ENCODE data around the gene PARPBP. TPM values are rescaled to one million over a fixed set of nuclear protein-coding genes. Genes with fewer than 3 reads are reported as not detected.

PARPBP gene
- total and polyA plus RNA-seq, 12 donors, result 0.39 to 1.8 (median 0.80) TPM; not detected in 1

DNA sequence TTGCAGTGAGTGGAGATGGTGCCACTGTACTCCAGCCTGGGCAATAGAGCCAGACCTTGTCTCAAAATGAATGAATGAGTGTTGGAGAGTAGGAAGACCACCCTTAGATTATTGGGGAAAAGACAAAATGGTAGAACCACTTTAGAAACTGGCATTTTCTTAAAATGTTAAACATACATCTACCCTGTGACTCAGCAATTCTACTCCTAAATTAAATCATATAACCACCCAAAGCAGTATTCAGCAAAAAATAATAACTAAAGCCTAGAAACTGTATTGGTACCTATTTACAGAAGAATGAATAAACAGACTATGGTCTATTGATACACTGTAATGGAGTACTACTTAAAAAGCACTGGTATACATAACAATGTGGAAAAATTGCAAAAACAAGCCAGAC is 9.2 kb upstream of the PARPBP start:
- Histone ChIP-seq H3K9me3 (no peaks in the 10 kb centered on the region), H3K4me1 (no peaks in the 10 kb centered on the region), H3K27me3 (no peaks in the 10 kb centered on the region), H3K4me3 (no peak overlapping the region), H3K27ac (no peak overlapping the region), H3K36me3 (peaks cover 0 to 92% (median 26%) of the 10 kb centered on the region in 9 donors)
- ATAC-seq (no peak), DNase-seq (no peak)
- intact Hi-C loops (cut with DNase I), result no loop called here
- TF ChIP-seq, protein P1, sequence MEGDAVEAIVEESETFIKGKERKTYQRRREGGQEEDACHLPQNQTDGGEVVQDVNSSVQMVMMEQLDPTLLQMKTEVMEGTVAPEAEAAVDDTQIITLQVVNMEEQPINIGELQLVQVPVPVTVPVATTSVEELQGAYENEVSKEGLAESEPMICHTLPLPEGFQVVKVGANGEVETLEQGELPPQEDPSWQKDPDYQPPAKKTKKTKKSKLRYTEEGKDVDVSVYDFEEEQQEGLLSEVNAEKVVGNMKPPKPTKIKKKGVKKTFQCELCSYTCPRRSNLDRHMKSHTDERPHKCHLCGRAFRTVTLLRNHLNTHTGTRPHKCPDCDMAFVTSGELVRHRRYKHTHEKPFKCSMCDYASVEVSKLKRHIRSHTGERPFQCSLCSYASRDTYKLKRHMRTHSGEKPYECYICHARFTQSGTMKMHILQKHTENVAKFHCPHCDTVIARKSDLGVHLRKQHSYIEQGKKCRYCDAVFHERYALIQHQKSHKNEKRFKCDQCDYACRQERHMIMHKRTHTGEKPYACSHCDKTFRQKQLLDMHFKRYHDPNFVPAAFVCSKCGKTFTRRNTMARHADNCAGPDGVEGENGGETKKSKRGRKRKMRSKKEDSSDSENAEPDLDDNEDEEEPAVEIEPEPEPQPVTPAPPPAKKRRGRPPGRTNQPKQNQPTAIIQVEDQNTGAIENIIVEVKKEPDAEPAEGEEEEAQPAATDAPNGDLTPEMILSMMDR (IDR thresholded peaks at IDR 0.05), result no peak

DNA sequence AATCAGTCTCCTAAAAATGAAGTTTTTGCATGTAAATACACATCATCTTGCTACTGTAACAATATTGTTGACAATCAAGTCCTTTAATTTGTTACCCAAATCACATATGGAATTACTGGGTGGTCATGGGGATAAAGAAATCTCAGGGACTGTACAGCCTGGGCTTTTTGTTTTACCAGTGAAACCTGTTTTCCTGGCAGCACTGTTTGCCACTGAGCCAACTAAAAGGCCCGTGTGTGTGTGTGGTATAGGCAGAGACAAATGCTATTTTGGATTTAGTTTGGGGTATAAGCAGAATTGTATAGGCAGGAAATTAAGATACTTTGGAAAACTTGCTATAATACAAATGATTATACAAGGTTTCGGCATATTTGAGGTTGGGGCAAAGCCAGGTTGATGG is 5.8 kb upstream of the PARPBP start:
- Histone ChIP-seq H3K4me3 (no peak overlapping the region), H3K4me1 (peaks cover 0 to 10% (median 5%) of the 10 kb centered on the region in 9 donors), H3K36me3 (peaks cover 0 to 84% (median 6%) of the 10 kb centered on the region in 9 donors), H3K9me3 (no peaks in the 10 kb centered on the region), H3K27ac (no peak overlapping the region), H3K27me3 (no peaks in the 10 kb centered on the region)
- DNase-seq (no peak), ATAC-seq (no peak)
- intact Hi-C loops (cut with DNase I), result no loop called here
- WGBS, 2 donors, result 81 to 89% methylated on average over 2 of the region's 2 CpGs
- TF ChIP-seq, protein P1 (IDR thresholded peaks at IDR 0.05), result no peak

DNA sequence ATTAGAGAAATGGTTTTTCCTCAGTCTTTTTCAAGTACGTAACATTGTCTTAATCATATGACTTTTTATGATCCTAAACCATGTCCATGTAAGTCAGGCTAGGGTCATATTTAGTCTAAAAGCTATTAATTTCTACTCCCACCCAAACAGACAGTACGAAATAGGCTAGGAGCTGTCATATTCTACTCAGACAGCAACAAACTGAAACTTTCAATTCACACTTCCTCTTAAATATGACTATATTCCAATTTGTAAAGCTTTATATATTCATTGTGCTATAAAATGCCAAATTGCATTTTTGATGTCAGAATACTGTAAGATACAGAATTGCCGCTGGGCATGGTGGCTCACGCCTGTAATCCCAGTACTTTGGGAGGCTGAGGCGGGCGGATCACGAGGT is 3.6 kb upstream of the PARPBP start:
- TF ChIP-seq, protein P1 (IDR thresholded peaks at IDR 0.05), result no peak

DNA sequence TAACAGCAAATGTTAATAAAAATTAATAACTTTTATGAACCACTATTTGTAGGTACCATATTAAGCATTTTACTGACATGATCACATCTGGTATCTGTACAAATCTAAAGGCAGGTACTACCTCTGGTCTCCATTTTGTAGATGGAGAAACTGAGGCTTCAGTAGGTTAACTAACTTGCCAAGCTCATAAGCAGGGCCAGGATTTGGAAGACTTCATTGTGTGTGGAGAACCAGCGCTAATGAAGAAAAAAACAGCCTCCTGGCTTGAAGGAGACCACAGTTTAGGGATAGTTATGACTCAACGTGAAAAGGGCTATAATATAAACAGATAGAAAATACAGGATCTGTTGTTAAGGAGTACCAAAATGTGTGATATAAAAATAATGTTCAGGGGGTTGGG is 1.1 kb upstream of the PARPBP start:
- H3K36me3 ChIP-seq, result peaks cover 0 to 44% (median 0%) of the 10 kb centered on the region in 9 donors
- WGBS, 2 donors, result 79 to 84% methylated on average over 2 of the region's 2 CpGs
- TF ChIP-seq, protein P1 (IDR thresholded peaks at IDR 0.05), result no peak
- peak overlapping the region in 6 of 10 donors; percentile 66 to 89 (median 84) for H3K4me3 ChIP-seq
- intact Hi-C loops (cut with DNase I), result loop anchor here in 4 of 10 donors (2.0 to 5.0 kb wide), 2 partner anchors 56 to 57 kb away; partner anchors contain the start of gene WASHC3 (in 3 of the 4)
- H3K9me3 ChIP-seq, result no peaks in the 10 kb centered on the region
- no peak overlapping the region for H3K27ac ChIP-seq
- ATAC-seq (no peak), DNase-seq (no peak)
- H3K27me3 ChIP-seq, result no peaks in the 10 kb centered on the region
- peaks cover 0 to 22% (median 18%) of the 10 kb centered on the region in 9 donors for H3K4me1 ChIP-seq

More for the DNA sequence above, 3.6 kb upstream of the PARPBP start:
- 85 to 99% methylated on average over 7 of the region's 7 CpGs for WGBS, 2 donors
- no peak overlapping the region for H3K27ac ChIP-seq
- no peaks in the 10 kb centered on the region for H3K27me3 ChIP-seq
- H3K4me3 ChIP-seq, result no peak overlapping the region
- intact Hi-C loops (cut with DNase I), result loop anchor here in 3 of 10 donors (5.0 kb wide), 1 partner anchor 54 kb away; the partner anchor contains the start of gene WASHC3 (in 3 of the 3)
- ATAC-seq, result no peak
- peaks cover 0 to 22% (median 18%) of the 10 kb centered on the region in 9 donors for H3K4me1 ChIP-seq
- peaks cover 0 to 62% (median 0%) of the 10 kb centered on the region in 9 donors for H3K36me3 ChIP-seq
- DNase-seq, result no peak
- H3K9me3 ChIP-seq, result no peaks in the 10 kb centered on the region
